ENCODE data around the gene PCSK4. TPM values are rescaled to one million over a fixed set of nuclear protein-coding genes. Genes with fewer than 3 reads are reported as not detected.
A peak's percentile ranks its signal among the peaks of the same experiment; 100 is the strongest.

The PCSK4 gene
- total and polyA plus RNA-seq, 2 of the 13 experiments (the other 11 are each of a cell fraction or from before 2014, with no cell fraction given), result 2.0 to 2.7 TPM

- no peak for TF ChIP-seq ZBTB21 (CRISPR knock-in tag; IDR thresholded peaks at IDR 0.05)
- no peak for TF ChIP-seq ZNF318 (CRISPR knock-in tag; IDR thresholded peaks at IDR 0.05)
- TF ChIP-seq ZNF343 (CRISPR knock-in tag; IDR thresholded peaks at IDR 0.05), result no peak
- TF ChIP-seq ZSCAN9 (CRISPR knock-in tag; IDR thresholded peaks at IDR 0.05; ENCODE audit: borderline replicate concordance), result no peak
- no peak for TF ChIP-seq ATF3 (CRISPR knock-in tag; IDR thresholded peaks at IDR 0.05)
- TF ChIP-seq ZNF205 (CRISPR knock-in tag; IDR thresholded peaks at IDR 0.05), result peak; percentile 22; the same call in 1 of the 2 replicates
- TF ChIP-seq TFAP4 (IDR thresholded peaks at IDR 0.05; ENCODE audit: borderline replicate concordance, low read depth), result 0 out of 2 replicates have a peak, but pooled peaks have one; percentile 2
- no peak for TF ChIP-seq TCF7L2 (IDR thresholded peaks at IDR 0.05; ENCODE audit: low read depth, low read length)
- peak; percentile 25 for TF ChIP-seq DRAP1 (CRISPR knock-in tag; IDR thresholded peaks at IDR 0.05)
- TF ChIP-seq NKX3-1 (CRISPR knock-in tag; IDR thresholded peaks at IDR 0.05), result no peak; the same call in 1 of the 2 replicates
- TF ChIP-seq STAG1 (CRISPR knock-in tag; IDR thresholded peaks at IDR 0.05), result no peak
- TF ChIP-seq ZNF777 (CRISPR knock-in tag; IDR thresholded peaks at IDR 0.05), result peak; percentile 65
- 0 out of 2 replicates have a peak, but pooled peaks have one; percentile 33 for TF ChIP-seq ZNF333 (CRISPR knock-in tag; IDR thresholded peaks at IDR 0.05; ENCODE audit: borderline replicate concordance)
- TF ChIP-seq ZNF44 (CRISPR knock-in tag; IDR thresholded peaks at IDR 0.05), result no peak
- TF ChIP-seq PAX8 (CRISPR knock-in tag; IDR thresholded peaks at IDR 0.05; ENCODE audit: borderline replicate concordance), result no peak
- no peak for TF ChIP-seq ZNF432 (CRISPR knock-in tag; IDR thresholded peaks at IDR 0.05; ENCODE audit: borderline replicate concordance)
- no peak for TF ChIP-seq ZNF672 (CRISPR knock-in tag; IDR thresholded peaks at IDR 0.05)
- peak; percentile 9; the same call in 1 of the 2 replicates for TF ChIP-seq FOXO1 (CRISPR knock-in tag; IDR thresholded peaks at IDR 0.05)
- peak; percentile 54; the same call in 1 of the 2 replicates for TF ChIP-seq HOXA3 (CRISPR knock-in tag; IDR thresholded peaks at IDR 0.05)
- peak; percentile 94 for TF ChIP-seq SAP130 (CRISPR knock-in tag; IDR thresholded peaks at IDR 0.05; ENCODE audit: low read depth)
- no peak for TF ChIP-seq GATA4 (IDR thresholded peaks at IDR 0.05; ENCODE audit: borderline replicate concordance, low read depth)
- TF ChIP-seq GZF1 (CRISPR knock-in tag; IDR thresholded peaks at IDR 0.05), result 0 out of 2 replicates have a peak, but pooled peaks have one; percentile 32
These were observed 11.0 kb downstream of the PCSK4 start, which contains the start of gene C19orf25 (continued) for GRCh38 chr19:1478934-1479707.

Data from HepG2 (cell line).